T-helper 17 cell (primary cell): ENCODE data around the gene FHIT. TPM values are rescaled to one million over a fixed set of nuclear protein-coding genes. Genes with fewer than 3 reads are reported as not detected.

ENCODE experiments used
- ATAC-seq: fragments of 150-1000 bp; cut with Tn5 transposase; 2 replicates; pipeline ENCODE4 v1.10.0; 2021; ENCODE audit warnings: mild to moderate bottlenecking, moderate library complexity
- DNase-seq, 3 donors: peaks; one replicate each; pipeline versions ENCODE4 v3.0.0 to v3.0.0-alpha.2; 2020 to 2021
- H3K9me3 ChIP-seq: one replicate; pipeline ENCODE4 v1.7.0; 2013; ENCODE audit warnings: low read length, mild to moderate bottlenecking; ENCODE audit not compliant: control insufficient read depth, poor library complexity, severe bottlenecking
- H3K27ac Mint-ChIP-seq: one replicate; pipeline ENCODE4 v1.8.0; 2022; ENCODE audit warnings: mild to moderate bottlenecking, moderate library complexity, mixed read lengths
- H3K27me3 Mint-ChIP-seq: one replicate; pipeline ENCODE4 v1.8.0; 2022; ENCODE audit warnings: mixed read lengths
- H3K36me3 Mint-ChIP-seq: one replicate; pipeline ENCODE4 v1.8.0; 2022; ENCODE audit warnings: low read depth, mixed read lengths
- H3K4me1 Mint-ChIP-seq: one replicate; pipeline ENCODE4 v1.8.0; 2022; ENCODE audit warnings: mild to moderate bottlenecking, mixed read lengths
- H3K4me3 Mint-ChIP-seq: one replicate; pipeline ENCODE4 v1.8.0; 2022; ENCODE audit warnings: mild to moderate bottlenecking, moderate library complexity, mixed read lengths
- total RNA-seq, 4 donors: library from RNA in 2 of 4; stranded (reverse) in 2 of 4; gene quantifications; one replicate each; pipeline ENCODE4 v1.2.3 and lab custom pipeline; 2022 to 2026

The FHIT gene
- total RNA-seq, 2 donors from 2014 or later: 18.8 to 28.6 TPM

GRCh38 chr3:60095930-60096329, 1155.3 kb downstream of the FHIT start:
- H3K27me3 Mint-ChIP-seq: no peaks in the 10 kb centered on the region
- no peaks in the 10 kb centered on the region for H3K9me3 ChIP-seq
- no peak overlapping the region for H3K27ac Mint-ChIP-seq
- no peaks in the 10 kb centered on the region for H3K4me1 Mint-ChIP-seq
- H3K4me3 Mint-ChIP-seq: no peak overlapping the region
- H3K36me3 Mint-ChIP-seq: no peaks in the 10 kb centered on the region
- no peak for ATAC-seq
- no peak for DNase-seq

GRCh38 chr3:60095516-60095915, 1155.7 kb downstream of the FHIT start:
- no peak for ATAC-seq
- Mint-ChIP-seq H3K27ac (no peak overlapping the region), H3K27me3 (no peaks in the 10 kb centered on the region), H3K4me1 (no peaks in the 10 kb centered on the region), H3K4me3 (no peak overlapping the region), H3K36me3 (no peaks in the 10 kb centered on the region)
- H3K9me3 ChIP-seq: no peaks in the 10 kb centered on the region
- no peak for DNase-seq

- Mint-ChIP-seq H3K27me3 (no peaks in the 10 kb centered on the region), H3K4me1 (no peaks in the 10 kb centered on the region)
Measured at GRCh38 chr3:60094392-60094947, 1156.8 kb downstream of the FHIT start.

DNA sequence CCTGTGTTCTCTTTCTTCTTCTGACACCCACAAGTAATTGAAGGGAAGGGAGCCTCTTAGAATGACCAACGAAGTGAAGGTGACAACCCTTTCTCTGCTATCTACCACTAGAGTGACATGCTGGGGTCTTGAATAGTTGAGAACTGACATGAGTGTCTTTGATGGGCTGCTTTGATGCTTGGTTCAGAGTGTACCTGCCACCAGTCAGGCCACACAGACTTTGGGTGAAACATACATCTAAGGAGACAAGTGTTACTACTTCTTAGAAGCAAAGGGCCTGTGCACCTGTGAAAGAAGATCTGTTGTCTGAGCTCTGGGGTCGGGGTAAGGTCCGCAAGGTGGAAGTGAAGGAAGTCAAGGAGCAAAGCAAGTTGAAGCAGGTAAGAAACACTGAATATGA, 1160.7 kb downstream of the FHIT start:
- DNase-seq (no peak), ATAC-seq (no peak)
- H3K4me3 Mint-ChIP-seq: no peak overlapping the region
- no peaks in the 10 kb centered on the region for H3K27me3 Mint-ChIP-seq
- no peak overlapping the region for H3K27ac Mint-ChIP-seq
- no peaks in the 10 kb centered on the region for H3K4me1 Mint-ChIP-seq
- H3K9me3 ChIP-seq: no peaks in the 10 kb centered on the region
- H3K36me3 Mint-ChIP-seq: no peaks in the 10 kb centered on the region

More at GRCh38 chr3:60094392-60094947, 1156.8 kb downstream of the FHIT start:
- H3K4me3 Mint-ChIP-seq: no peak overlapping the region
- H3K36me3 Mint-ChIP-seq: no peaks in the 10 kb centered on the region
- H3K9me3 ChIP-seq: no peaks in the 10 kb centered on the region
- DNase-seq: no peak
- peak overlapping the region; percentile 19 for H3K27ac Mint-ChIP-seq
- no peak for ATAC-seq

DNA sequence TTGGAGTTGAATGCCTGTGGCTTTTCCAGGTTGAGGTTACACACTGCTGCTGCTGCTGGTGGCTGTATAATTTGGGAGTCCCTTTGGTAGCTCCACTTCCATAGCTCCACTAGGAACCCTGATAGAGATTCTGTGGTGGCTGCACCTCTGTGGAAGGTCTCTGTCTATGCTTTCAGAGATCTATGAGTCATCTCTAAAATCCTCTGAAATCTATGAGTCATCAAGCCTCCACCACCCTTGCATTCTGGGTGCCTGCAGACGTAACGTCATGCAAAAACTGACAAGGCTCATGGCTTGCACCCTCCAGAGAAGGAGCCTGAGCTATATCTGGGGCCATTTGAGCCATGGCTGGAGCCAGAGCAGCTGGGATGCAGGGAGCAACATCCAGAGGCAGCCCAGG, 1164.4 kb downstream of the FHIT start:
- ATAC-seq: no peak
- peaks cover under 1% of the 10 kb centered on the region for H3K4me1 Mint-ChIP-seq
- no peaks in the 10 kb centered on the region for H3K9me3 ChIP-seq
- no peaks in the 10 kb centered on the region for H3K27me3 Mint-ChIP-seq
- H3K27ac Mint-ChIP-seq: no peak overlapping the region
- H3K36me3 Mint-ChIP-seq: no peaks in the 10 kb centered on the region
- no peak for DNase-seq
- no peak overlapping the region for H3K4me3 Mint-ChIP-seq

- H3K4me1 Mint-ChIP-seq: peaks cover 10% of the 10 kb centered on the region
- H3K27ac Mint-ChIP-seq: no peak overlapping the region
- DNase-seq (no peak), ATAC-seq (no peak)
- no peaks in the 10 kb centered on the region for H3K36me3 Mint-ChIP-seq
- no peaks in the 10 kb centered on the region for H3K9me3 ChIP-seq
- no peaks in the 10 kb centered on the region for H3K27me3 Mint-ChIP-seq
- H3K4me3 Mint-ChIP-seq: no peak overlapping the region
Measured at GRCh38 chr3:60085649-60086048, 1165.6 kb downstream of the FHIT start.

DNA sequence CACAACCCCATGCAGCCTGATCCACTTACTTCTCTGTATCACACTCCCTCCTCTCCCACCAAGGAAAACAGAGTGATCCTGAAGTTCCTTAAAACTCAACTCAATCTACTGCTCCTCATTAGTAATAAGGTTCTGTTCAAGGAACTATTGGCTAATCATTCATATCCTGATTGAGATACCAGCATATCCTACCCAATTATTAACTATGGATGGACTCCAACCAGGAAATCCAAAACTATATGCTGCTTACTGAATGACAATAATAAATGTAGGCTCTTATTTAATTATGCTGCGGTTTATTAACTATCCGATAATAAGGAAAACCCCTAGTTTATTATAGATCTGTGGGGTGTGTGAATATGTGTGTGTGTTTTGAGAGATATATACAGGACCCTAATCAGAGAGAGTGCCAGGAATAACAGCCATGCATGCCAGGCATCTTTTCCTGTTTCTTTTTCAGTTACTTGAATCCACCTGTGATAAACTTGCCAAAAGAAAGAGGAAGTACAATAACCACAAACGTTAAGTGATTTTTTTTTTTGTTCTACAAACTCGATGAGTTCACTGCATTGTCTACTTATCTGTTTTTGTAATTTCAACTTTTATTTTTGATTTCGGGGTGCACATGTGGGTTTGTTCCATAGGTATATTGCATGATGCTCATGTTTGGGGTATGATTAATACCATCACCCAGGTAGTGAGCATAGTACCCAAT, 1169.7 kb downstream of the FHIT start:
- no peaks in the 10 kb centered on the region for H3K9me3 ChIP-seq
- Mint-ChIP-seq H3K4me1 (peaks cover 13% of the 10 kb centered on the region), H3K36me3 (no peaks in the 10 kb centered on the region), H3K4me3 (peak overlapping the region; percentile 71), H3K27me3 (no peaks in the 10 kb centered on the region), H3K27ac (peak overlapping the region; percentile 32)
- ATAC-seq: peak; percentile 41
- DNase-seq: no peak

DNA sequence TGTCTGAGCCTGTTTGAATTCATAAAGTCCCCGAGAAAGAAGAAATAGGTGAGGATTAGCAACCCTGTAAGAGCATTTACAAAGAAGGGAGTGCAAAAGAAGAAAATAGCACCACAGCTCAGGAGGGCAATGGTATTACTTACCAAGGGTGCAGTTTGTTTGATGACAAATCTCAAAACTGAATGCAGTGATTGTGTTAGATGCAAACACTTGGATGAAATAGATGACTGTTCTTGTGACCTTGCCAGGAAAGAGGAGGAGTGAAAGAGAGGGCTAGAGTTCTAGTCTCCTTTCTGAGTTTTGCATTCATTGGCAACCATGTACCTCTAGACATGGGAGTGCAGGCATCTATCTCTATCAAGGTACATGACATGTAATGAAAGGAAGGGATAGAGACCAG, 1170.6 kb downstream of the FHIT start:
- H3K4me1 Mint-ChIP-seq: peaks cover 13% of the 10 kb centered on the region
- H3K9me3 ChIP-seq: no peaks in the 10 kb centered on the region
- peak overlapping the region; percentile 49 for H3K4me3 Mint-ChIP-seq
- peak overlapping the region; percentile 1 for H3K27ac Mint-ChIP-seq
- ATAC-seq (peak; percentile 42), DNase-seq (no peak)
- no peaks in the 10 kb centered on the region for H3K27me3 Mint-ChIP-seq
- H3K36me3 Mint-ChIP-seq: no peaks in the 10 kb centered on the region

GRCh38 chr3:60079076-60079475, 1172.2 kb downstream of the FHIT start:
- no peak for DNase-seq
- H3K27me3 Mint-ChIP-seq: peaks cover 5% of the 10 kb centered on the region
- H3K36me3 Mint-ChIP-seq: peaks cover 2% of the 10 kb centered on the region
- peaks cover 13% of the 10 kb centered on the region for H3K4me1 Mint-ChIP-seq
- ATAC-seq: peak; percentile 54
- no peaks in the 10 kb centered on the region for H3K9me3 ChIP-seq
- peak overlapping the region; percentile 60 for H3K27ac Mint-ChIP-seq
- peak overlapping the region; percentile 50 for H3K4me3 Mint-ChIP-seq

DNA sequence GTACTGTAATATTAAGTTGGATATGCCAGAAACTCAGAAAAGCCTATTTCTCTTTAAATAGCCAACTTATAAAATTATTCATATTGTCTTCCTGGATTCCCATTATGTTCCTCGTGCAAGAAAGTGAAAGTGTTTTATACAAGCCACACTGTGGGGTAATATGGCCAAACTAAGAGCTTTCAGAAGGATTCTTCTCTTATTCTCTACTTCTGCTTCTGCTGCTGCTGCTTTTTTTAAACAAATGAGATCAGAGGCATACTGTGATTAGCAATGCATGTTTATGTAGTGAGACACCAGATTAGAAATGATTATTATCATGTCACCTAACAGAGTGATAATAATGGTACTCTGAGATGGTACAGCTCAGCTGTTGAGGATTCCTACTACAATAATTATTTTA, 1174.9 kb downstream of the FHIT start:
- peaks cover 8% of the 10 kb centered on the region for H3K4me1 Mint-ChIP-seq

GRCh38 chr3:60073942-60074341, 1177.3 kb downstream of the FHIT start:
- Mint-ChIP-seq H3K27ac (peak overlapping the region; percentile 8), H3K36me3 (peaks cover 2% of the 10 kb centered on the region), H3K4me3 (no peak overlapping the region), H3K4me1 (peaks cover 2% of the 10 kb centered on the region), H3K27me3 (peaks cover 5% of the 10 kb centered on the region)
- no peaks in the 10 kb centered on the region for H3K9me3 ChIP-seq
- DNase-seq (no peak), ATAC-seq (no peak)

More for the DNA sequence above, 1174.9 kb downstream of the FHIT start:
- H3K36me3 Mint-ChIP-seq: peaks cover 2% of the 10 kb centered on the region
- DNase-seq (no peak), ATAC-seq (no peak)
- H3K27me3 Mint-ChIP-seq: peaks cover 5% of the 10 kb centered on the region
- peak overlapping the region; percentile 25 for H3K4me3 Mint-ChIP-seq
- H3K9me3 ChIP-seq: no peaks in the 10 kb centered on the region
- H3K27ac Mint-ChIP-seq: no peak overlapping the region

GRCh38 chr3:60073228-60073627, 1178.0 kb downstream of the FHIT start:
- no peaks in the 10 kb centered on the region for H3K9me3 ChIP-seq
- H3K27me3 Mint-ChIP-seq: peaks cover 5% of the 10 kb centered on the region
- peaks cover 2% of the 10 kb centered on the region for H3K4me1 Mint-ChIP-seq
- H3K4me3 Mint-ChIP-seq: no peak overlapping the region
- no peak overlapping the region for H3K27ac Mint-ChIP-seq
- ATAC-seq (no peak), DNase-seq (no peak)
- peaks cover 2% of the 10 kb centered on the region for H3K36me3 Mint-ChIP-seq

DNA sequence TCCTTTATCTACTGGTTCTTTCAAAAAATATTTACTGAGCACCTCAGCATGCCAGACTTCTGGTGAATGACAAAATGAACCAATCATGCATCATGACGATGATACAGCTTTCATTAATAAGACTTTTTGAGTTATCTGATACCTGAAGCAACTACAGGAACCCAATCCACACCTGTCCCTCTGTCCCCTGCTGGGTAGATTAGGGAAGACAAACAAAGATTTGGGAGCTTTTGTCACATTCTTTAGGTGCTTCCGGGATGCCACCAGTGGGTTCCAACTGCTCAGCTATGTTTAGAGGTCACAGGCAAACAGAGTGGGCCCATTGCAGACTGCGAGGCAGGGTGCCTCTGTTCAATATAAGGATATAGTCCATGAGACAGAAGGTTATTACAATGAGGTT, 1180.9 kb downstream of the FHIT start:
- H3K4me1 Mint-ChIP-seq: peaks cover 7% of the 10 kb centered on the region
- H3K27ac Mint-ChIP-seq: no peak overlapping the region
- H3K27me3 Mint-ChIP-seq: peaks cover 5% of the 10 kb centered on the region
- DNase-seq (no peak), ATAC-seq (no peak)
- H3K9me3 ChIP-seq: no peaks in the 10 kb centered on the region
- peaks cover 2% of the 10 kb centered on the region for H3K36me3 Mint-ChIP-seq
- H3K4me3 Mint-ChIP-seq: no peak overlapping the region
